DOHH2 (cell line): Measurements from ENCODE around the gene PPEF2.
"Not testable (repeated sequence)": the region's sequence is repeated elsewhere in the genome, so short reads cannot be mapped to it uniquely, and the experiment has no call there.

Source experiments
- H3F3A ChIP-seq: fragments of 200-600 bp; sonication (generic), shearing (Covaris generic); 2 replicates; pipeline ENCODE4 v1.6.0; 2016; ENCODE audit warnings: antibody characterized with exemption, mild to moderate bottlenecking; ENCODE audit not compliant: control insufficient read depth, insufficient read depth
- H3K27ac ChIP-seq: fragments of 200-600 bp; sonication (generic); 2 replicates; pipeline ENCODE4 v1.5.1; 2014; ENCODE audit warnings: low read depth, mild to moderate bottlenecking, low read length, moderate library complexity
- H3K27me3 ChIP-seq: fragments of 200-600 bp; sonication (generic); 2 replicates; pipeline ENCODE4 v1.6.1; 2014; ENCODE audit warnings: mild to moderate bottlenecking, low read length, mixed read lengths; ENCODE audit not compliant: control insufficient read depth
- H3K36me3 ChIP-seq: fragments of 200-600 bp; sonication (generic); 2 replicates; pipeline ENCODE4 v1.6.1; 2014; ENCODE audit warnings: mild to moderate bottlenecking, low read length, moderate library complexity, mixed read lengths; ENCODE audit not compliant: control insufficient read depth
- H3K4me1 ChIP-seq: fragments of 200-600 bp; sonication (generic); 2 replicates; pipeline ENCODE4 v1.6.1; 2014; ENCODE audit warnings: mild to moderate bottlenecking, low read length, mixed read lengths; ENCODE audit not compliant: control insufficient read depth
- H3K4me2 ChIP-seq: fragments of 200-600 bp; sonication (generic); 2 replicates; pipeline ENCODE4 v1.6.0; 2014; ENCODE audit warnings: mild to moderate bottlenecking, low read length, moderate library complexity
- H3K4me3 ChIP-seq: fragments of 200-600 bp; sonication (generic); 2 replicates; pipeline ENCODE4 v1.5.1; 2014; ENCODE audit warnings: mild to moderate bottlenecking, low read length, mixed read lengths
- H3K79me2 ChIP-seq: fragments of 200-600 bp; sonication (generic); 2 replicates; pipeline ENCODE4 v1.6.1; 2014; ENCODE audit warnings: mild to moderate bottlenecking, low read length, mixed read lengths; ENCODE audit not compliant: control insufficient read depth
- H3K9me2 ChIP-seq: fragments of 200-600 bp; sonication (generic); replicated peaks from 2 replicates; pipeline ENCODE4 v1.6.1; 2014; ENCODE audit warnings: mild to moderate bottlenecking, low read length, mixed read lengths; ENCODE audit not compliant: control insufficient read depth
- H3K9me3 ChIP-seq: fragments of 200-600 bp; sonication (generic); 2 replicates; pipeline ENCODE4 v1.6.1; 2014; ENCODE audit warnings: antibody characterized with exemption, low read length, mixed read lengths; ENCODE audit not compliant: control insufficient read depth, insufficient read depth
- H4K20me1 ChIP-seq: fragments of 200-600 bp; sonication (generic); 2 replicates; pipeline ENCODE4 v1.6.0; 2014; ENCODE audit warnings: low read depth, mild to moderate bottlenecking, antibody characterized with exemption, low read length, moderate library complexity; ENCODE audit not compliant: control insufficient read depth, insufficient read depth
- CTCF ChIP-seq: fragments of 200-600 bp; sonication (generic); IDR thresholded peaks from one replicate; pipeline ENCODE4 v1.5.1; 2014; ENCODE audit warnings: antibody characterized with exemption, mild to moderate bottlenecking, low read depth, low read length; ENCODE audit not compliant: poor library complexity, severe bottlenecking
- EZH2phosphoT487 ChIP-seq: fragments of 200-600 bp; sonication (generic); IDR thresholded peaks from 2 replicates; pipeline ENCODE4 v1.6.1; 2017; ENCODE audit warnings: borderline replicate concordance, mild to moderate bottlenecking, antibody characterized with exemption, low read length, moderate library complexity, mixed read lengths

The PPEF2 gene

GRCh38 chr4:75916091-75916661 lies 13.9 kb upstream of the PPEF2 start:
- Histone ChIP-seq H3K27me3 (no peaks in the 10 kb centered on the region), H3K27ac (no peak overlapping the region), H3K4me3 (no peak overlapping the region), H3K9me2 (no peaks in the 10 kb centered on the region), H3K9me3 (no peaks in the 10 kb centered on the region), H3K4me2 (no peak overlapping the region), H3K79me2 (no peaks in the 10 kb centered on the region), H3F3A (peaks cover 4% of the 10 kb centered on the region; the same call in 1 of the 2 replicates), H3K4me1 (no peaks in the 10 kb centered on the region), H3K36me3 (no peaks in the 10 kb centered on the region), H4K20me1 (peaks cover 3% of the 10 kb centered on the region; the same call in 1 of the 2 replicates)
- TF ChIP-seq CTCF (peak; percentile 87), EZH2phosphoT487 (no peak)

GRCh38 chr4:75912968-75913367 lies 10.7 kb upstream of the PPEF2 start:
- no peaks in the 10 kb centered on the region for H3K4me1 ChIP-seq
- H4K20me1 ChIP-seq, result no peaks in the 10 kb centered on the region; the same call in 1 of the 2 replicates
- H3K4me2 ChIP-seq, result no peak overlapping the region
- H3K9me2 ChIP-seq, result no peaks in the 10 kb centered on the region
- H3K9me3 ChIP-seq, result no peaks in the 10 kb centered on the region
- no peak overlapping the region for H3K27ac ChIP-seq
- TF ChIP-seq EZH2phosphoT487, result no peak
- no peak for TF ChIP-seq CTCF
- peaks cover 4% of the 10 kb centered on the region; the same call in 1 of the 2 replicates for H3F3A ChIP-seq
- no peaks in the 10 kb centered on the region for H3K36me3 ChIP-seq
- H3K79me2 ChIP-seq, result no peaks in the 10 kb centered on the region
- H3K27me3 ChIP-seq, result no peaks in the 10 kb centered on the region
- no peak overlapping the region for H3K4me3 ChIP-seq

GRCh38 chr4:75910831-75911230 lies 8.6 kb upstream of the PPEF2 start:
- H3K36me3 ChIP-seq, H3K27ac ChIP-seq, H3K4me2 ChIP-seq, H3K79me2 ChIP-seq, H3F3A ChIP-seq, H3K9me3 ChIP-seq, H3K27me3 ChIP-seq, H3K4me1 ChIP-seq, H3K4me3 ChIP-seq, H3K9me2 ChIP-seq, H4K20me1 ChIP-seq: not testable (repeated sequence)

- H4K20me1 ChIP-seq, result no peaks in the 10 kb centered on the region
- no peaks in the 10 kb centered on the region for H3K4me1 ChIP-seq
- no peaks in the 10 kb centered on the region for H3K9me3 ChIP-seq
- TF ChIP-seq CTCF (no peak), EZH2phosphoT487 (no peak)
- no peaks in the 10 kb centered on the region for H3K36me3 ChIP-seq
- no peak overlapping the region for H3K27ac ChIP-seq
- no peak overlapping the region for H3K4me2 ChIP-seq
- no peaks in the 10 kb centered on the region for H3K9me2 ChIP-seq
- H3K4me3 ChIP-seq, result no peak overlapping the region
- no peaks in the 10 kb centered on the region for H3K27me3 ChIP-seq
- H3F3A ChIP-seq, result no peaks in the 10 kb centered on the region
- no peaks in the 10 kb centered on the region for H3K79me2 ChIP-seq
Measured at GRCh38 chr4:75909405-75909804, 7.2 kb upstream of the PPEF2 start.
